ENCODE measurements around the gene SMNDC1. TPM values are rescaled to one million over a fixed set of nuclear protein-coding genes. Genes with fewer than 3 reads are reported as not detected.

SMNDC1 gene
- total RNA-seq, 2 experiments from 2014 or later: 40.2 to 48.1 TPM

- no peak overlapping the region for H3K27ac ChIP-seq (ENCODE audit: low read depth in 1 of 2, low read length in 2 of 2)
- H3K36me3 ChIP-seq (ENCODE audit: insufficient read depth, low read length): peaks cover 35% of the 10 kb centered on the region
- H3K27me3 ChIP-seq (ENCODE audit: control insufficient read depth in 1 of 2, insufficient read depth in 2 of 2, low read length in 2 of 2): no peaks in the 10 kb centered on the region
- no peak overlapping the region for H3K27ac Mint-ChIP-seq
- POLR2A ChIA-PET: interaction anchor here (1.9 kb wide), 1 partner anchor 78 kb away, joined by 10 read pairs; no protein-coding TSS in a partner anchor
- DNase-seq: no peak
- peaks cover 84% of the 10 kb centered on the region for H3K36me3 Mint-ChIP-seq (ENCODE audit: low read depth)
- H3K4me1 ChIP-seq (ENCODE audit: insufficient read depth, low read length): no peaks in the 10 kb centered on the region
- H3K4me3 ChIP-seq (ENCODE audit: low read length): no peak overlapping the region
- CTCF ChIA-PET: no interaction called here
- intact Hi-C loops (cut with DNase I, micrococcal nuclease): loop anchor here in 1 of 2 experiments (10.0 kb wide), 1 partner anchor 302 kb away; no protein-coding TSS in a partner anchor
- H3K4me1 Mint-ChIP-seq (ENCODE audit: low read depth): peaks cover 6% of the 10 kb centered on the region
- H3K9me3 ChIP-seq (ENCODE audit: control insufficient read depth in 1 of 2, insufficient read depth in 1 of 2, low read length in 2 of 2): no peaks in the 10 kb centered on the region
- no peaks in the 10 kb centered on the region for H3K27me3 Mint-ChIP-seq
- TF ChIP-seq CTCF (IDR thresholded peaks at IDR 0.05): no peak
- H3K4me3 Mint-ChIP-seq: no peak overlapping the region
- ATAC-seq (ENCODE audit: poor library complexity): no peak
- H3K9me3 Mint-ChIP-seq: no peaks in the 10 kb centered on the region
Measured at GRCh38 chr10:110286841-110287240, 17.9 kb downstream of the SMNDC1 start.

- no peak overlapping the region for H3K27ac Mint-ChIP-seq
- intact Hi-C loops (cut with DNase I, micrococcal nuclease): loop anchor here in 1 of 2 experiments (10.0 kb wide), 1 partner anchor 301 kb away; no protein-coding TSS in a partner anchor
- POLR2A ChIA-PET: interaction anchor here (0.9 to 1.9 kb wide), 3 partner anchors 11 to 77 kb away, joined by 4 to 10 read pairs (median 5); partner anchors contain the start of gene SMNDC1
- DNase-seq (no peak), ATAC-seq (ENCODE audit: poor library complexity) (no peak)
- no peaks in the 10 kb centered on the region for H3K27me3 Mint-ChIP-seq
- no peak overlapping the region for H3K4me3 Mint-ChIP-seq
- no peaks in the 10 kb centered on the region for H3K9me3 Mint-ChIP-seq
- no peak for TF ChIP-seq CTCF (IDR thresholded peaks at IDR 0.05)
- CTCF ChIA-PET: interaction anchor here (1.0 kb wide), 1 partner anchor 10 kb away, joined by 3 read pairs; no protein-coding TSS in a partner anchor
- no peaks in the 10 kb centered on the region for H3K9me3 ChIP-seq (ENCODE audit: control insufficient read depth in 1 of 2, insufficient read depth in 1 of 2, low read length in 2 of 2)
- H3K27me3 ChIP-seq (ENCODE audit: control insufficient read depth in 1 of 2, insufficient read depth in 2 of 2, low read length in 2 of 2): no peaks in the 10 kb centered on the region
- no peak overlapping the region for H3K27ac ChIP-seq (ENCODE audit: low read depth in 1 of 2, low read length in 2 of 2)
- H3K36me3 ChIP-seq (ENCODE audit: insufficient read depth, low read length): peaks cover 23% of the 10 kb centered on the region
- peaks cover 86% of the 10 kb centered on the region for H3K36me3 Mint-ChIP-seq (ENCODE audit: low read depth)
- no peaks in the 10 kb centered on the region for H3K4me1 ChIP-seq (ENCODE audit: insufficient read depth, low read length)
- peaks cover 11% of the 10 kb centered on the region for H3K4me1 Mint-ChIP-seq (ENCODE audit: low read depth)
- H3K4me3 ChIP-seq (ENCODE audit: low read length): no peak overlapping the region
Measured at GRCh38 chr10:110285501-110285900, 19.2 kb downstream of the SMNDC1 start.

- TF ChIP-seq CTCF (IDR thresholded peaks at IDR 0.05): no peak
- Histone ChIP-seq H3K4me3 (ENCODE audit: low read length) (no peak overlapping the region), H3K9me3 (ENCODE audit: control insufficient read depth in 1 of 2, insufficient read depth in 1 of 2, low read length in 2 of 2) (no peaks in the 10 kb centered on the region), H3K4me1 (ENCODE audit: insufficient read depth, low read length) (no peaks in the 10 kb centered on the region), H3K27ac (ENCODE audit: low read depth in 1 of 2, low read length in 2 of 2) (no peak overlapping the region), H3K36me3 (ENCODE audit: insufficient read depth, low read length) (peaks cover 21% of the 10 kb centered on the region), H3K27me3 (ENCODE audit: control insufficient read depth in 1 of 2, insufficient read depth in 2 of 2, low read length in 2 of 2) (no peaks in the 10 kb centered on the region)
- no peaks in the 10 kb centered on the region for H3K27me3 Mint-ChIP-seq
- no peaks in the 10 kb centered on the region for H3K9me3 Mint-ChIP-seq
- DNase-seq (no peak), ATAC-seq (ENCODE audit: poor library complexity) (no peak)
- POLR2A ChIA-PET: no interaction called here
- CTCF ChIA-PET: interaction anchor here (1.1 to 1.6 kb wide), 2 partner anchors 9 to 20 kb away, joined by 3 read pairs; no protein-coding TSS in a partner anchor
- no peak overlapping the region for H3K4me3 Mint-ChIP-seq
- H3K36me3 Mint-ChIP-seq (ENCODE audit: low read depth): peaks cover 84% of the 10 kb centered on the region
- H3K4me1 Mint-ChIP-seq (ENCODE audit: low read depth): peaks cover 14% of the 10 kb centered on the region
- intact Hi-C loops (cut with DNase I, micrococcal nuclease): loop anchor here in 1 of 2 experiments (10.0 kb wide), 1 partner anchor 299 kb away; no protein-coding TSS in a partner anchor
- no peak overlapping the region for H3K27ac Mint-ChIP-seq
Measured at GRCh38 chr10:110284262-110284661, 20.5 kb downstream of the SMNDC1 start.
